Fibroblast of mammary gland (primary cell): ENCODE results near the gene RPL3.
"Not testable (repeated sequence)": the region's sequence is repeated elsewhere in the genome, so short reads cannot be mapped to it uniquely, and the experiment has no call there.

Experiments
- DNase-seq: peaks from one replicate; pipeline ENCODE4 v3.0.0-alpha.2; 2010; ENCODE audit warnings: low read depth
- H3K4me3 ChIP-seq: 2 replicates; pipeline ENCODE4 v1.5.1; 2011; ENCODE audit warnings: low read depth, mild to moderate bottlenecking, low read length, moderate library complexity; ENCODE audit not compliant: control insufficient read depth
- CTCF ChIP-seq: conservative IDR thresholded peaks from 2 replicates; pipeline ENCODE4 v1.5.1; 2011; ENCODE audit warnings: low read depth, low read length, inconsistent platforms; ENCODE audit not compliant: control insufficient read depth, insufficient read depth

The RPL3 gene

GRCh38 chr22:39344046-39344390 is 24.6 kb upstream of the RPL3 start:
- no peak for TF ChIP-seq CTCF
- DNase-seq = no peak
- H3K4me3 ChIP-seq = no peak overlapping the region

- peak; percentile 75 for TF ChIP-seq CTCF
- H3K4me3 ChIP-seq = no peak overlapping the region
- DNase-seq = peak; percentile 45
Measured at GRCh38 chr22:39343259-39344045, 24.0 kb upstream of the RPL3 start.

GRCh38 chr22:39341179-39341578 is 21.8 kb upstream of the RPL3 start:
- TF ChIP-seq CTCF = no peak
- no peak overlapping the region for H3K4me3 ChIP-seq
- DNase-seq = no peak

GRCh38 chr22:39339775-39340174 is 20.4 kb upstream of the RPL3 start:
- DNase-seq, H3K4me3 ChIP-seq: not testable (repeated sequence)

GRCh38 chr22:39336411-39336810 is 17.0 kb upstream of the RPL3 start:
- no peak for TF ChIP-seq CTCF
- DNase-seq = no peak
- no peak overlapping the region for H3K4me3 ChIP-seq

- peak; percentile 59 for DNase-seq
- TF ChIP-seq CTCF = no peak
- no peak overlapping the region for H3K4me3 ChIP-seq
Measured at GRCh38 chr22:39332441-39333064, 13.1 kb upstream of the RPL3 start.

- not testable (repeated sequence) for H3K4me3 ChIP-seq, DNase-seq
Measured at GRCh38 chr22:39330553-39330952, 11.1 kb upstream of the RPL3 start.
